ENCODE data around the gene ARNT2.
"Not testable (repeated sequence)": the region's sequence is repeated elsewhere in the genome, so short reads cannot be mapped to it uniquely, and the experiment has no call there.

The ARNT2 gene

DNA sequence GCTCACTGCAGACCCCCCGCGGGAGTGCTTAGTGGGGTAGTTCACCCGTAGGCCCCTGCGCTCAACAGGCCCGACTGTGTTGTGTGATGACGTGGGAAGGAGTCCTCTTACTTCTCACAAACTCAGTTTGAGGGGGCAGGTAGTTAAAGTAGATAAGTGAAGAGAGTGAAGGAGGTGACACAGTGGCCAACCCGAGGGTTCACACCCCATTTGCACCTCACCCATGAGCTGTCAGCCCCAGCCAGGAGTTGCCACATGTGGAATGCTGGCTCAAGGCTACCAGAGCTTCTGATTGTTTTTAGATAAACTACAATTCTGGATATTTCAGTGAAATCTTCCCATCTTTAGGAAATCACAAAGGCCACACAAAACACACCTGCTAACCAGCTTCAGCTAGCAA, 226.8 kb downstream of the ARNT2 start:
- DNase-seq = no peak

- DNase-seq = no peak
Observed at GRCh38 chr15:80633221-80633620, 229.0 kb downstream of the ARNT2 start.

DNA sequence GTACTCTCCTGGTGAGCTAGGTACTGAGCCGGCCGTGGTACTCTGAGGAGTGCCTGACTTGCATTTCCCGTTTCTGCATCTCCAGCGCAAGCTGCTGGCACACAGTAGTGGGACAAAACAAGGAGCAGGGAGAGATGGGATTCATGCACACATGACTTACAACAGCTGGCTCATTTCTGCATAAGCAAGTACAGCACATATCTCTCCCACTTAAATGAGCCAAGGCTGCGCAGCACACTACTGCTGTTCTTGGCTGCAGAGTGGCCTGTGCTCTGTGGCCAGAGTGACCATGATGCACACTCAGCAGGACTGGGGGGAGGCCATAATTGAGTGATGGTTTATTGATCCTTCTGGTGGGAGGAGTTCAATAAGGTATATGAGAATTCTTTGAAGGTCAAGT, 231.8 kb downstream of the ARNT2 start:
- no peak for DNase-seq

GRCh38 chr15:80636675-80637074, 232.5 kb downstream of the ARNT2 start:
- no peak for DNase-seq

GRCh38 chr15:80637747-80638146, 233.6 kb downstream of the ARNT2 start:
- DNase-seq = no peak

- no peak for DNase-seq
Observed at GRCh38 chr15:80638553-80639167, 234.5 kb downstream of the ARNT2 start.

- DNase-seq = no peak
Observed at GRCh38 chr15:80639168-80639555, 235.0 kb downstream of the ARNT2 start.

GRCh38 chr15:80640531-80641121, 236.4 kb downstream of the ARNT2 start:
- DNase-seq = no peak

DNA sequence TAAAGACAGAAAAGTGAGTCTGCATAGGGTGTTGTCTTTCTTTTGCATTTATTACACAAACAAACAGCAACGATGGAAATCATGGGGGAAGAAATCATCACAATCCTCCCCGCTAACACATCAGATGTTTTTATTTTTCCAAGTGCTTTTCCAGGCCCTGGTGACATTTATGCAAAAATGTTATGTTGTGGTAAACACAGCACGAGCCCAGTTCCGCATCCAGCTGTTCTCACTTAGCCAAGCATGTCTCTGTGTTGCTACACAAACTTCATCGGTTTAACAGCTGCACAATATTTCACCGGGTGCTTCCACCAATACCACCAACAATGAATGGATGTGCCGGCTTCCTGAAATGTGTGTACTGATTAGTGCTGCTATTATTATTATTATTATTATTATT, 237.2 kb downstream of the ARNT2 start:
- no peak for DNase-seq

DNA sequence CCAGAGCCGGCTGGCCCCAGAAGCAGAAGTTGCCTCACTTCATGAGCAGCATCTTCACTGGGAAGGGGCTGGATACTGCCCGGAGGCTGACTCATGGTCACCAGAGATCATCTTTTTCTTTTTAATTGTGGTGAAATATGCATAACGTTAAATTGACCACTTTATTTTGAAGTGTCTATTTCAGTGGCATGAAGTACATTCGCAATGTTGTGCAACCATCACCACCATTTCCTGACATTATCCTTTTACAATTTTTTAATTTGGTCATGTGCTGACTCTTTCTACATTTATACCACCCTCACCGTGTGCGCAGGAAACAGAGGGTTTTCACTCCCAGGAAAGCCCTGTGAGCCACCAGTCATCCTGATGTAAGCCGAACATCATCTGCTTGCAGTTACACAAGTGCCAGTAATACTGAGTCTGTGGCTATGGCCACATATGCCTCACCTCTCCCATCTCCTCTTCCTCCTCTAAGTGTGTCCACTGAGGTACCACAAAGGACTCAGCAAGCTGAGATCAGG, 239.3 kb downstream of the ARNT2 start:
- DNase-seq = no peak

DNA sequence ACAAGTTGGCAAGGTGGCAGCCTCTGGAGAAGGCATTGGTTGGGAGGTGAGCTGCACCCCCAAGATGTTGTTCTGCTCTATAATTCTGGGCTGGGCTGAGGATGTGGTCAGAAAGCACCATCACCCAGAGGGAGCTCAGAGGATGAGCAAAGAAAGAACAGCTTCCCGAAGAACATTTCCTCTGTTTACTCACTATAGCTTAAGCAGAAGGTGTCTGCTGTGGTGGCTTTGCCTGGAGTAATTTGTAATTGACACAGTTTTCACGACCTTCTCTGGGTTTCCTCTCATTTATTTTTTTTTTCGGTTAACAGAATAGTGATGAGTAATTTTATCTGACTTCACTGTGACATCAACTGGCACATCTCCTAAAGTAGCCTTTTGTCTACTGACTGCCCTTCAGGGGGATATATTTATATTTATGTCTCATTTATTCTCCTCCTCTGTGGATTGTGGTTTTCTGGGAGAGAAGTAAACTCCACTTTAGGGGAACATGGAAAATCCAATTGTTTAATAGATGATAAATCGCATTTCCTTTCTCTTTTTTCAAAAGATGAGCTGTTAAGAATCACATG, 241.4 kb downstream of the ARNT2 start:
- DNase-seq = no peak

DNA sequence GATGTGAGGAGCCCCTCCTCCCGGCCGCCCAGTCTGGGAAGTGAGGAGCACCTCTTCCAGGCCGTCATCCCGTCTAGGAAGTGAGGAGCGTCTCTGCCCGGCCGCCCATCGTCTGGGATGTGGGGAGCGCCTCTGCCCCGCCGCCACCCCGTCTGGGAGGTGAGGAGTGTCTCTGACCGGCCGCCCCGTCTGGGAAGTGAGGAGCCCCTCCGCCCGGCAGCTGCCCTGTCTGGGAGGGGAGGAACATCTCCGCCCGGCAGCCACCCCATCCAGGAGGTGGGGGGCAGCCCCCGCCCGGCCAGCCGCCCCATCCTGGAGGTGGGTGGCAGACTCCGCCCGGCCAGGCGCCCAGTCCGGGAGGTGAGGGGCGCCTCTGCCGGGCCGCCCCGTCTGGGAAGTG, 243.2 kb downstream of the ARNT2 start:
- not testable (repeated sequence) for DNase-seq
